ENCODE results near the gene PTH2R.
"Not testable (repeated sequence)": the region's sequence is repeated elsewhere in the genome, so short reads cannot be mapped to it uniquely, and the experiment has no call there.

The PTH2R gene

GRCh38 chr2:208511016-208511415, 104.4 kb downstream of the PTH2R start:
- DNase-seq (ENCODE audit: extremely low spot score) = no peak
- ChIA-PET POLR2A (no interaction called here), CTCF (no interaction called here)
- TF ChIP-seq BHLHE40 (IDR thresholded peaks at IDR 0.05; ENCODE audit: borderline replicate concordance) (no peak), ARNT (IDR thresholded peaks at IDR 0.05) (no peak), ZNF384 (IDR thresholded peaks at IDR 0.05) (no peak), CTBP1 (IDR thresholded peaks at IDR 0.05; ENCODE audit: borderline replicate concordance) (no peak), TARDBP (IDR thresholded peaks at IDR 0.05) (no peak), ELF4 (IDR thresholded peaks at IDR 0.05) (no peak), L3MBTL2 (conservative IDR thresholded peaks at IDR 0.05) (no peak), SUZ12 (IDR thresholded peaks at IDR 0.05) (no peak), FOXK2 (IDR thresholded peaks at IDR 0.05) (no peak), LEF1 (IDR thresholded peaks at IDR 0.05; ENCODE audit: borderline replicate concordance) (no peak), FOXA1 (IDR thresholded peaks at IDR 0.05) (no peak), NFRKB (IDR thresholded peaks at IDR 0.05) (no peak)

GRCh38 chr2:208511573-208511972, 105.0 kb downstream of the PTH2R start:
- TF ChIP-seq FOXA1 (IDR thresholded peaks at IDR 0.05) (no peak), BHLHE40 (IDR thresholded peaks at IDR 0.05; ENCODE audit: borderline replicate concordance) (no peak)
- CTCF ChIA-PET = no interaction called here
- POLR2A ChIA-PET = no interaction called here
- DNase-seq (ENCODE audit: extremely low spot score) = no peak

GRCh38 chr2:208515099-208515498, 108.5 kb downstream of the PTH2R start:
- POLR2A ChIA-PET = no interaction called here
- no peak for DNase-seq (ENCODE audit: extremely low spot score)
- CTCF ChIA-PET = no interaction called here
- TF ChIP-seq HDGF (IDR thresholded peaks at IDR 0.05; ENCODE audit: borderline replicate concordance) = no peak
- no peak for TF ChIP-seq SP1 (IDR thresholded peaks at IDR 0.05)
- TF ChIP-seq TARDBP (IDR thresholded peaks at IDR 0.05) = no peak
- no peak for TF ChIP-seq L3MBTL2 (conservative IDR thresholded peaks at IDR 0.05)
- TF ChIP-seq FOXK2 (IDR thresholded peaks at IDR 0.05) = no peak
- no peak for TF ChIP-seq BHLHE40 (IDR thresholded peaks at IDR 0.05; ENCODE audit: borderline replicate concordance)
- TF ChIP-seq NFRKB (IDR thresholded peaks at IDR 0.05) = no peak
- no peak for TF ChIP-seq ARNT (IDR thresholded peaks at IDR 0.05)
- TF ChIP-seq ELF4 (IDR thresholded peaks at IDR 0.05) = no peak
- no peak for TF ChIP-seq SUZ12 (IDR thresholded peaks at IDR 0.05)
- TF ChIP-seq PKNOX1 (IDR thresholded peaks at IDR 0.05) = no peak
- no peak for TF ChIP-seq ZNF384 (IDR thresholded peaks at IDR 0.05)
- TF ChIP-seq FOXA1 (IDR thresholded peaks at IDR 0.05) = no peak

- DNase-seq (ENCODE audit: extremely low spot score); CTCF ChIA-PET; POLR2A ChIA-PET: not testable (repeated sequence)
These were observed 116.5 kb downstream of the PTH2R start for GRCh38 chr2:208523069-208523468.

- POLR2A ChIA-PET; CTCF ChIA-PET; DNase-seq (ENCODE audit: extremely low spot score): not testable (repeated sequence)
These were observed 118.6 kb downstream of the PTH2R start for GRCh38 chr2:208525165-208525564.

- DNase-seq (ENCODE audit: extremely low spot score) = no peak
- TF ChIP-seq TARDBP (IDR thresholded peaks at IDR 0.05) = no peak
- no peak for TF ChIP-seq L3MBTL2 (conservative IDR thresholded peaks at IDR 0.05)
- TF ChIP-seq LEF1 (IDR thresholded peaks at IDR 0.05; ENCODE audit: borderline replicate concordance) = no peak
- TF ChIP-seq ZNF384 (IDR thresholded peaks at IDR 0.05) = no peak
- TF ChIP-seq ELF4 (IDR thresholded peaks at IDR 0.05) = no peak
- TF ChIP-seq FOXA1 (IDR thresholded peaks at IDR 0.05) = no peak
- TF ChIP-seq FOXM1 (IDR thresholded peaks at IDR 0.05; ENCODE audit: borderline replicate concordance) = no peak
- TF ChIP-seq SP1 (IDR thresholded peaks at IDR 0.05) = no peak
- TF ChIP-seq FOXK2 (IDR thresholded peaks at IDR 0.05) = no peak
- TF ChIP-seq BHLHE40 (IDR thresholded peaks at IDR 0.05; ENCODE audit: borderline replicate concordance) = no peak
- no peak for TF ChIP-seq NFRKB (IDR thresholded peaks at IDR 0.05)
- TF ChIP-seq HDGF (IDR thresholded peaks at IDR 0.05; ENCODE audit: borderline replicate concordance) = no peak
- no peak for TF ChIP-seq PKNOX1 (IDR thresholded peaks at IDR 0.05)
- ChIA-PET POLR2A (no interaction called here), CTCF (no interaction called here)
These were observed 123.2 kb downstream of the PTH2R start for GRCh38 chr2:208529796-208530195.

GRCh38 chr2:208531361-208531760, 124.8 kb downstream of the PTH2R start:
- no peak for DNase-seq (ENCODE audit: extremely low spot score)
- ChIA-PET POLR2A (no interaction called here), CTCF (no interaction called here)
- TF ChIP-seq LEF1 (IDR thresholded peaks at IDR 0.05; ENCODE audit: borderline replicate concordance) (no peak), BHLHE40 (IDR thresholded peaks at IDR 0.05; ENCODE audit: borderline replicate concordance) (no peak), FOXK2 (IDR thresholded peaks at IDR 0.05) (no peak), CTBP1 (IDR thresholded peaks at IDR 0.05; ENCODE audit: borderline replicate concordance) (no peak), TARDBP (IDR thresholded peaks at IDR 0.05) (no peak), ZNF384 (IDR thresholded peaks at IDR 0.05) (no peak), FOXM1 (IDR thresholded peaks at IDR 0.05; ENCODE audit: borderline replicate concordance) (no peak), SUZ12 (IDR thresholded peaks at IDR 0.05) (no peak), NFRKB (IDR thresholded peaks at IDR 0.05) (no peak), HDGF (IDR thresholded peaks at IDR 0.05; ENCODE audit: borderline replicate concordance) (no peak), PKNOX1 (IDR thresholded peaks at IDR 0.05) (no peak), ELF4 (IDR thresholded peaks at IDR 0.05) (no peak), FOXA1 (IDR thresholded peaks at IDR 0.05) (no peak), L3MBTL2 (conservative IDR thresholded peaks at IDR 0.05) (no peak), SP1 (IDR thresholded peaks at IDR 0.05) (no peak), ARNT (IDR thresholded peaks at IDR 0.05) (no peak)

- POLR2A ChIA-PET; DNase-seq (ENCODE audit: extremely low spot score); CTCF ChIA-PET: not testable (repeated sequence)
These were observed 129.0 kb downstream of the PTH2R start for GRCh38 chr2:208535578-208535977.

Measured in HEK293T (cell line).